Activated CD8-positive, alpha-beta memory T cell treated with anti-CD3 and anti-CD28 coated beads, Interleukin-2, amount 50 U/mL, for 24 hours (primary cell): ENCODE measurements around the gene ABTB2.
A peak's percentile ranks its signal among the peaks of the same experiment; 100 is the strongest.
"Not testable (repeated sequence)": the region's sequence is repeated elsewhere in the genome, so short reads cannot be mapped to it uniquely, and the experiment has no call there.

Experiments used
- DNase-seq: peaks from one replicate; pipeline ENCODE4 v3.0.0-alpha.2; 2020; ENCODE audit errors: extremely low read depth

Gene ABTB2

GRCh38 chr11:34238533-34238932 lies 119.3 kb downstream of the ABTB2 start:
- DNase-seq, result no peak

- no peak for DNase-seq
These were observed 121.2 kb downstream of the ABTB2 start for GRCh38 chr11:34236572-34236971.

- DNase-seq, result no peak
These were observed 122.2 kb downstream of the ABTB2 start for GRCh38 chr11:34235591-34236071.

- DNase-seq, result no peak
These were observed 122.6 kb downstream of the ABTB2 start for GRCh38 chr11:34235189-34235588.

GRCh38 chr11:34234086-34234740 lies 123.6 kb downstream of the ABTB2 start:
- peak; percentile 49 for DNase-seq

GRCh38 chr11:34233215-34233614 lies 124.6 kb downstream of the ABTB2 start:
- no peak for DNase-seq

- DNase-seq, result no peak
These were observed 125.0 kb downstream of the ABTB2 start for GRCh38 chr11:34232807-34233206.

- no peak for DNase-seq
These were observed 131.6 kb downstream of the ABTB2 start for GRCh38 chr11:34226210-34226609.

GRCh38 chr11:34225091-34225490 lies 132.7 kb downstream of the ABTB2 start:
- DNase-seq, result no peak

- DNase-seq, result no peak
These were observed 133.3 kb downstream of the ABTB2 start for GRCh38 chr11:34224434-34224966.

GRCh38 chr11:34223907-34224306 lies 133.9 kb downstream of the ABTB2 start:
- no peak for DNase-seq

- no peak for DNase-seq
These were observed 134.6 kb downstream of the ABTB2 start for GRCh38 chr11:34223021-34223813.

GRCh38 chr11:34222030-34222429 lies 135.8 kb downstream of the ABTB2 start:
- no peak for DNase-seq

- DNase-seq, result no peak
These were observed 137.9 kb downstream of the ABTB2 start for GRCh38 chr11:34219941-34220370.

- DNase-seq, result no peak
These were observed 138.5 kb downstream of the ABTB2 start for GRCh38 chr11:34219279-34219678.

- DNase-seq, result not testable (repeated sequence)
These were observed 139.1 kb downstream of the ABTB2 start for GRCh38 chr11:34218756-34219155.

GRCh38 chr11:34218067-34218466 lies 139.7 kb downstream of the ABTB2 start:
- DNase-seq, result no peak

GRCh38 chr11:34216706-34217105 lies 141.1 kb downstream of the ABTB2 start:
- DNase-seq, result no peak

- no peak for DNase-seq
These were observed 141.9 kb downstream of the ABTB2 start for GRCh38 chr11:34215806-34216453.

GRCh38 chr11:34214961-34215805 lies 142.6 kb downstream of the ABTB2 start:
- peak; percentile 74 for DNase-seq

GRCh38 chr11:34213366-34213765 lies 144.4 kb downstream of the ABTB2 start:
- no peak for DNase-seq
